Thyroid gland (tissue), 4 donors: Measurements from ENCODE around the gene ELAVL4. TPM values are rescaled to one million over a fixed set of nuclear protein-coding genes. Genes with fewer than 3 reads are reported as not detected.

Experiments
- DNase-seq, 2 donors: peaks; one replicate each; pipeline ENCODE4 v3.0.0-alpha.2; 2019
- H3K27ac ChIP-seq, 3 donors: fragments of 200-600 bp; sonication (generic); 1 replicate in 2 of 3; 2 replicates in 1 of 3; pipeline ENCODE4 v1.5.1; 2016 to 2019; ENCODE audit warnings: mild to moderate bottlenecking in 1 of 3, moderate library complexity in 1 of 3
- H3K27me3 ChIP-seq: fragments of 200-600 bp; sonication (generic); one replicate; pipeline ENCODE4 v1.5.1; 2019
- H3K36me3 ChIP-seq, 2 donors: fragments of 200-600 bp; sonication (generic); one replicate each; pipeline ENCODE4 v1.5.1; 2016 to 2019
- H3K4me1 ChIP-seq, 2 donors: fragments of 200-600 bp; sonication (generic); one replicate each; pipeline ENCODE4 v1.5.1; 2017 to 2019
- H3K4me3 ChIP-seq, 3 donors: fragments of 200-600 bp; sonication (generic); replicated peaks in 1 of 3; 1 replicate in 2 of 3; 2 replicates in 1 of 3; pipeline ENCODE4 v1.5.1; 2016; ENCODE audit warnings: mild to moderate bottlenecking in 1 of 3
- H3K9me3 ChIP-seq: fragments of 200-600 bp; sonication (generic); one replicate; pipeline ENCODE4 v1.5.1; 2017
- CTCF ChIP-seq, 6 experiments: fragments of 200-600 bp in 3 of 6; fragments of 450-650 bp in 3 of 6; sonication (generic) in 3 of 6; IDR thresholded peaks; one replicate each; pipeline ENCODE4 v1.5.1; 2016 to 2019; ENCODE audit warnings: antibody characterized with exemption in 6 of 6, mild to moderate bottlenecking in 2 of 6, inconsistent platforms in 1 of 6, moderate library complexity in 1 of 6
- POLR2A ChIP-seq, 2 donors: fragments of 450-650 bp; IDR thresholded peaks; one replicate each; pipeline ENCODE4 v1.6.1; 2017; ENCODE audit warnings: antibody characterized with exemption in 2 of 2, mild to moderate bottlenecking in 2 of 2, moderate library complexity in 1 of 2
- WGBS, 2 donors: methylation state at CpG; one replicate each; pipeline ENCODE4 v1.1.5; 2017; 5-methylcytosine and 5-hydroxymethylcytosine counted together
- intact Hi-C: fragments of 100-400 bp; cut with DNase I; formaldehyde crosslinking; loops from one replicate; pipeline ENCODE4 v1.15.1; 2023
- total RNA-seq, 4 donors: library from RNA; depleted of rRNA; stranded (reverse); fragments of >200 nt; gene quantifications; one replicate each; pipeline ENCODE4 v1.2.3, GENCODE V29; 2016

The ELAVL4 gene
- total RNA-seq, 4 donors from 2014 or later, result not detected

- H3K9me3 ChIP-seq, result no peaks in the 10 kb centered on the region
- no peak overlapping the region for H3K4me3 ChIP-seq
- DNase-seq, result no peak
- WGBS, 2 donors, result 61 to 66% methylated on average over 7 of the region's 7 CpGs
- TF ChIP-seq CTCF (IDR thresholded peaks at IDR 0.05), result no peak
- no peak for TF ChIP-seq POLR2A (IDR thresholded peaks at IDR 0.05)
- H3K4me1 ChIP-seq, result peaks cover under 1 to 3% of the 10 kb centered on the region in 2 donors
- no peaks in the 10 kb centered on the region for H3K36me3 ChIP-seq
- no peak overlapping the region for H3K27ac ChIP-seq
- no peaks in the 10 kb centered on the region for H3K27me3 ChIP-seq
- intact Hi-C loops, result no loop called here
Observed at GRCh38 chr1:50175719-50176639, 67.3 kb downstream of the ELAVL4 start.

GRCh38 chr1:50177994-50178393 lies 69.3 kb downstream of the ELAVL4 start:
- WGBS, 2 donors, result 76 to 83% methylated on average over 6 of the region's 6 CpGs
- DNase-seq, result no peak
- Histone ChIP-seq H3K4me3 (no peak overlapping the region), H3K4me1 (peaks cover 6 to 10% of the 10 kb centered on the region in 2 donors), H3K36me3 (no peaks in the 10 kb centered on the region), H3K27me3 (no peaks in the 10 kb centered on the region), H3K9me3 (no peaks in the 10 kb centered on the region), H3K27ac (no peak overlapping the region)
- TF ChIP-seq POLR2A (IDR thresholded peaks at IDR 0.05), result no peak
- TF ChIP-seq CTCF (IDR thresholded peaks at IDR 0.05), result no peak
- intact Hi-C loops, result no loop called here

GRCh38 chr1:50179639-50180038 lies 70.9 kb downstream of the ELAVL4 start:
- H3K36me3 ChIP-seq, result no peaks in the 10 kb centered on the region
- TF ChIP-seq POLR2A (IDR thresholded peaks at IDR 0.05) (no peak), CTCF (IDR thresholded peaks at IDR 0.05) (no peak)
- H3K27ac ChIP-seq, result no peak overlapping the region
- H3K4me3 ChIP-seq, result no peak overlapping the region
- no peaks in the 10 kb centered on the region for H3K27me3 ChIP-seq
- H3K9me3 ChIP-seq, result no peaks in the 10 kb centered on the region
- intact Hi-C loops, result no loop called here
- no peak for DNase-seq
- 50 to 57% methylated on average over 2 of the region's 2 CpGs for WGBS, 2 donors
- H3K4me1 ChIP-seq, result peaks cover 6 to 10% of the 10 kb centered on the region in 2 donors

GRCh38 chr1:50180367-50180766 lies 71.6 kb downstream of the ELAVL4 start:
- TF ChIP-seq POLR2A (IDR thresholded peaks at IDR 0.05), result no peak
- TF ChIP-seq CTCF (IDR thresholded peaks at IDR 0.05), result no peak
- Histone ChIP-seq H3K4me1 (peaks cover 6 to 10% of the 10 kb centered on the region in 2 donors), H3K27ac (no peak overlapping the region), H3K36me3 (no peaks in the 10 kb centered on the region), H3K4me3 (no peak overlapping the region), H3K27me3 (no peaks in the 10 kb centered on the region), H3K9me3 (no peaks in the 10 kb centered on the region)
- no peak for DNase-seq
- WGBS, 2 donors, result 94 to 95% methylated on average over 1 of the region's 1 CpG
- intact Hi-C loops, result no loop called here

GRCh38 chr1:50181027-50181663 lies 72.4 kb downstream of the ELAVL4 start:
- DNase-seq, result peak; percentile 71
- Histone ChIP-seq H3K9me3 (no peaks in the 10 kb centered on the region), H3K27me3 (no peaks in the 10 kb centered on the region), H3K4me3 (no peak overlapping the region), H3K4me1 (peaks cover 6 to 10% of the 10 kb centered on the region in 2 donors), H3K27ac (no peak overlapping the region), H3K36me3 (no peaks in the 10 kb centered on the region)
- no peak for TF ChIP-seq CTCF (IDR thresholded peaks at IDR 0.05)
- no peak for TF ChIP-seq POLR2A (IDR thresholded peaks at IDR 0.05)
- intact Hi-C loops, result no loop called here
- 28 to 32% methylated on average over 3 of the region's 3 CpGs for WGBS, 2 donors
